HFFc6 (cell line): ENCODE results near the gene ERO1B. TPM values are rescaled to one million over a fixed set of nuclear protein-coding genes. Genes with fewer than 3 reads are reported as not detected.
A peak's percentile ranks its signal among the peaks of the same experiment; 100 is the strongest.

Experiments
- DNase-seq: peaks from one replicate; pipeline ENCODE4 v3.0.0-alpha.2; 2018
- H3K27ac Mint-ChIP-seq: 2 replicates; pipeline ENCODE4 v1.8.0; 2020; ENCODE audit warnings: mild to moderate bottlenecking, mixed read lengths
- H3K27me3 Mint-ChIP-seq: 2 replicates; pipeline ENCODE4 v1.8.0; 2021; ENCODE audit warnings: mild to moderate bottlenecking, moderate library complexity, mixed read lengths; ENCODE audit not compliant: insufficient read depth
- H3K36me3 Mint-ChIP-seq: 2 replicates; pipeline ENCODE4 v1.8.0; 2021; ENCODE audit warnings: low read depth, mixed read lengths
- H3K4me1 Mint-ChIP-seq: 2 replicates; pipeline ENCODE4 v1.8.0; 2020; ENCODE audit warnings: low read depth, mixed read lengths
- H3K4me3 Mint-ChIP-seq: 2 replicates; pipeline ENCODE4 v1.8.0; 2020; ENCODE audit warnings: mild to moderate bottlenecking, moderate library complexity, mixed read lengths
- H3K9me3 Mint-ChIP-seq: 2 replicates; pipeline ENCODE4 v1.8.0; 2020; ENCODE audit warnings: mild to moderate bottlenecking, mixed read lengths
- total RNA-seq, 6 experiments: library from RNA; stranded (reverse); fragmentation: NEBNext Ultra II Directional; extraction: Animal tissue kit (Norgen Biotek cat#: 25700); gene quantifications; 2 replicates in 1 of 6; 3 replicates in 5 of 6; pipeline ENCODE4 v1.2.3, GENCODE V29; 2021
- TF ChIP-seq, protein P1 (sequence below): fragments of 200-600 bp; sonication (generic); IDR thresholded peaks from 2 replicates; pipeline ENCODE4 v1.5.0; 2021; ENCODE audit warnings: antibody characterized with exemption, mild to moderate bottlenecking

The ERO1B gene
- total RNA-seq, 6 experiments from 2014 or later = 1.5 to 2.3 (median 2.0) TPM

DNA sequence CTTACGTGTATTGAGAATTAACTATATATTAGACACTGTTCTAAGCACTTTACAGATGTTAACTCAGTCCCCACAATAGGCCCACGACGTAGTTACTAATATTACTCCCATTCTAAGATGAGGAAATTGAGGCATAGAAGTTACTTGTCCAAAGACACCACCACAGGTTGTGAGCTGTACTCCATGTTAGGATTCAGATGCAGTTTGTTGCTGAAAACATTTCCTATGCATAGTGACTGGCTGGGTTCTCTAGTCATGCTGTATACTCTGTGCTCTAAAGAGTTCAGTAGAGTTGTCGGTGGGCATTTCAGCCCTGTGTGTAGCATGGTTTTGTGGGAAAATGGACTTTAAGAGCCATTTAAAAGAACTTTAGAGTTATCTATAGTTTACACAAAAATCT lies 74.2 kb downstream of the ERO1B start:
- no peaks in the 10 kb centered on the region for H3K27me3 Mint-ChIP-seq
- TF ChIP-seq, protein P1, sequence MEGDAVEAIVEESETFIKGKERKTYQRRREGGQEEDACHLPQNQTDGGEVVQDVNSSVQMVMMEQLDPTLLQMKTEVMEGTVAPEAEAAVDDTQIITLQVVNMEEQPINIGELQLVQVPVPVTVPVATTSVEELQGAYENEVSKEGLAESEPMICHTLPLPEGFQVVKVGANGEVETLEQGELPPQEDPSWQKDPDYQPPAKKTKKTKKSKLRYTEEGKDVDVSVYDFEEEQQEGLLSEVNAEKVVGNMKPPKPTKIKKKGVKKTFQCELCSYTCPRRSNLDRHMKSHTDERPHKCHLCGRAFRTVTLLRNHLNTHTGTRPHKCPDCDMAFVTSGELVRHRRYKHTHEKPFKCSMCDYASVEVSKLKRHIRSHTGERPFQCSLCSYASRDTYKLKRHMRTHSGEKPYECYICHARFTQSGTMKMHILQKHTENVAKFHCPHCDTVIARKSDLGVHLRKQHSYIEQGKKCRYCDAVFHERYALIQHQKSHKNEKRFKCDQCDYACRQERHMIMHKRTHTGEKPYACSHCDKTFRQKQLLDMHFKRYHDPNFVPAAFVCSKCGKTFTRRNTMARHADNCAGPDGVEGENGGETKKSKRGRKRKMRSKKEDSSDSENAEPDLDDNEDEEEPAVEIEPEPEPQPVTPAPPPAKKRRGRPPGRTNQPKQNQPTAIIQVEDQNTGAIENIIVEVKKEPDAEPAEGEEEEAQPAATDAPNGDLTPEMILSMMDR = no peak
- H3K9me3 Mint-ChIP-seq = no peaks in the 10 kb centered on the region; the same call in 1 of the 2 replicates
- no peak for DNase-seq
- H3K4me1 Mint-ChIP-seq = peaks cover 18% of the 10 kb centered on the region
- no peak overlapping the region for H3K27ac Mint-ChIP-seq
- H3K4me3 Mint-ChIP-seq = no peak overlapping the region
- peaks cover 10% of the 10 kb centered on the region; the same call in 1 of the 2 replicates for H3K36me3 Mint-ChIP-seq

DNA sequence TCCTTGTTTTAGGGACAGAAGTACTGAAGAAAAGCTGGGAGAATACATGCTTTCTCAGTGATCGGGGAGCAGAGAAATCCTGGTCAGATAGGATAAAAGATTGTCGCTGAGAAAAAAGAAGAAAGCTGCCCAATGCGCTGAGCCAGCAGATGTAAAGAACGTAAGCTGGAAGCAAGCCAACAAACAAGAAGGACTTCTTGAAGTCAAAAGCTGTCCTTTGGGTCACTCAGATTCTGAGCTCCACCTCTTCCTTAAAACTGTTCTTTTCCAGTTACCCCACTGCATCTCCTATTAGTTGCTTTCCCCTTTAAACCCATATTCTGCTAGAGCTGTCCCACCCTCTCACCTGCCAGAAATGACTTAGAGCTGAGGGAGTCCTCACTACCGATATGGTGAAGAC lies 74.6 kb downstream of the ERO1B start:
- peaks cover 18% of the 10 kb centered on the region for H3K4me1 Mint-ChIP-seq

DNA sequence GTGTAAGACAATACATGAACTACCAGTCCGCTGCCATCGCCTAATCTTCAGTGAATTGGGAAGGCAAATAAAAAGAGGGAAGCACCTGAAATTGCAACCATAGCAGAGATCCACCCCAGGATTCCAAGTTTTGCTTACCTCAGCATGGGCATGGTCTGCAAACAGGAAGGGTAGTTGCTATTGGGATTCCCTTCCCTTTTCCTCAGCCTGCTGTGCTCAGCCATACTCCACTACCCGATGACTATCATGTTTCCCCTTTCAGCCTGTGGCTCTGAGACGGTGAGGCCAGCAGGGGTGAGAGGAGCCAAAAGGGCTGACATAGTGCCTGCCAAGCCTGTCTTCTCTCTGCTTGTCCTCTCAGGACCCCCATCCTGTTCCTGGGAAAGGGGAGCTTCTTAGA lies 75.2 kb downstream of the ERO1B start:
- TF ChIP-seq, protein P1 = no peak
- DNase-seq = no peak
- no peak overlapping the region for H3K4me3 Mint-ChIP-seq
- peaks cover 8% of the 10 kb centered on the region; the same call in 1 of the 2 replicates for H3K9me3 Mint-ChIP-seq
- no peak overlapping the region for H3K27ac Mint-ChIP-seq
- H3K36me3 Mint-ChIP-seq = peaks cover 20% of the 10 kb centered on the region
- H3K4me1 Mint-ChIP-seq = peaks cover 18% of the 10 kb centered on the region
- H3K27me3 Mint-ChIP-seq = no peaks in the 10 kb centered on the region

More for the DNA sequence above, 74.6 kb downstream of the ERO1B start:
- Mint-ChIP-seq H3K9me3 (peaks cover 2% of the 10 kb centered on the region; the same call in 1 of the 2 replicates), H3K27ac (no peak overlapping the region), H3K4me3 (no peak overlapping the region), H3K36me3 (peaks cover 15% of the 10 kb centered on the region), H3K27me3 (no peaks in the 10 kb centered on the region)
- no peak for DNase-seq
- TF ChIP-seq, protein P1 = no peak

DNA sequence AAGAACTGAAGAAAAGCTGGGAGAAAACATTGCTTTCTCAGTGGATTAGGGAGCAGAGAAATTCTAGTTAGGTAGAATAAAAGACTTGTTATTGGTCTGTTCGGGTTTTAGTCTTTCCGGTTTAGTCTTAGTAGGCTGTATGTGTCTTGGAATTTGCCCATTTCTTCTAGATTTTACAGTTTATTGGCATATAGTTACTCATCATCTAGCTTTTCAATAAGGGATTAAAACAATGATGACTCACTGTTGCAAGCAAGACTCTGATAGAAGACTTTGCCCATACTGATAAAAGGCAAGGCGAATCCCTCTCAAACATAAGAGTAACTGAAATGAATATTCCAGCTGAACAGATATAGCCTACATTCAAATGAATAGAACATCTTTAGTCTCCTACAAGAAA lies 77.1 kb downstream of the ERO1B start:
- DNase-seq = no peak
- Mint-ChIP-seq H3K4me1 (peaks cover 18% of the 10 kb centered on the region), H3K27me3 (no peaks in the 10 kb centered on the region), H3K9me3 (peaks cover 19% of the 10 kb centered on the region; the same call in 1 of the 2 replicates), H3K4me3 (no peak overlapping the region; the same call in 1 of the 2 replicates), H3K27ac (peak overlapping the region; percentile 44; the same call in 1 of the 2 replicates), H3K36me3 (peaks cover 32% of the 10 kb centered on the region)
- TF ChIP-seq, protein P1 = no peak

DNA sequence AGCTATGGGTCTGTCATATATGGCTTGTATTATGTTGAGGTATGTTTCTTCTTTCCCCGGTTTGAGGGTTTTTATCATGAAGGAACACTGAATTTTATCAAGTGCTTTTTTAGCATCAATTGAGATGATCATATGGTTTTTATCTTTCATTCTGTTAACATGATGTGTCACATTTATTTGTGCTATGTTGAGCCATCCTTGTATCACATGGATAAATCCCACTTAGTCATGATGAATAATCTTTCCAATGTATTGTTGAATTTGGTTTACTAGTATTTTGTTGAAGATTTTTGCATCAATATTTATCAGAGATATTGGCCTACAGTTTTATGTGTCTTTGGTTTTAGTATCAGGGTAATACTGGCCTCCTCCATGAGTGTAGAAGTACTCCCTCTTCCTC lies 77.7 kb downstream of the ERO1B start:
- peaks cover 18% of the 10 kb centered on the region for H3K4me1 Mint-ChIP-seq
- peak overlapping the region; percentile 44; the same call in 1 of the 2 replicates for H3K27ac Mint-ChIP-seq
- no peak overlapping the region for H3K4me3 Mint-ChIP-seq
- peaks cover 19% of the 10 kb centered on the region; the same call in 1 of the 2 replicates for H3K9me3 Mint-ChIP-seq
- DNase-seq = no peak
- TF ChIP-seq, protein P1 = no peak
- H3K27me3 Mint-ChIP-seq = no peaks in the 10 kb centered on the region
- H3K36me3 Mint-ChIP-seq = peaks cover 32% of the 10 kb centered on the region

DNA sequence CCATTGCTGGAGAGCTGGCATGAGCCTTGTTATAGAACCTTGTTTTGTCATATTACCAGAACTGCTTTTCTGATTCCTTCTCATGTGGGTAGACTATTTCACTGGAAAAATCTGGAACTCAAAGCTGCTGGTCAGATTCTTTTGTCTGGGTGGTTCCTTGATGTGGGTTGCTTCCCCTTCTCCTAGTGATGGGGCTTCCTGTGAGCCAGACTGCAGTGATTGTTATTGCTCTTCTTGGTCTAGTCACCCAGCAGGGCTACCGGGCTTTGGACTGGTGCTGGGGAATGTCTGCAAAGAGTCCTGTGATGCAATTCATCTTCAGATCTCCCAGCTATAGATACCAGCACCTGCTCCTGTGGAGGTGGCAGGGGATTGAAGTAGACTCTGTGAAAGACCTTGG lies 80.0 kb downstream of the ERO1B start:
- DNase-seq = no peak
- Mint-ChIP-seq H3K4me1 (peaks cover 25% of the 10 kb centered on the region), H3K4me3 (no peak overlapping the region), H3K9me3 (peaks cover 19% of the 10 kb centered on the region; the same call in 1 of the 2 replicates), H3K36me3 (peaks cover 42% of the 10 kb centered on the region), H3K27ac (no peak overlapping the region), H3K27me3 (peaks cover 1% of the 10 kb centered on the region; the same call in 1 of the 2 replicates)
- TF ChIP-seq, protein P1 = no peak
